Activated CD4-positive, alpha-beta T cell treated with anti-CD3 and anti-CD28 coated beads, Interleukin-2, amount 50 U/mL, for 16 hours (primary cell): ENCODE data around the gene ROR1.

Source experiments
- DNase-seq: peaks from one replicate; pipeline ENCODE4 v3.0.0-alpha.2; 2020

Gene ROR1

GRCh38 chr1:63861052-63861691 is 87.4 kb downstream of the ROR1 start:
- no peak for DNase-seq

DNA sequence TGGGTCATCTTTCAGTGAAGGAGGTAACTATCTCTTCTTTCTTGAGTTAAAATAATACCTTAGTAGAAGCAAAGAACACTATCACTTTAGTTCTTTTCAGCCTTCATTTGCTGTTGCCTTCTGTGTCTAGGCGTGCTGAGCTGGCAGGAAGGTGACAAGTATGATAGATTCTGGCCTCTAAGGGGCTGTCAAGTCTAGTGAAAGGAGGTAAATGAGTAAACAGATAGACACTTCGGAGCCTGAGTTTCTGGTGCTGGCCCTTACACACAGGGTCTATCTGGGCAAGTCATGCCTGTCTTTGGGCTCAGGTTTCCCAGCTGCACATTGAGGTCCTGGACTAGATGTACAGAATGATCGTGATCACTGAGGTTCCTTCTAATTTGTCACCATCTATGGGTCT is 89.3 kb downstream of the ROR1 start:
- DNase-seq, result no peak

GRCh38 chr1:63864224-63864641 is 90.4 kb downstream of the ROR1 start:
- DNase-seq, result no peak

- no peak for DNase-seq
These were observed 91.7 kb downstream of the ROR1 start for GRCh38 chr1:63865561-63865960.

GRCh38 chr1:63866084-63866483 is 92.3 kb downstream of the ROR1 start:
- DNase-seq, result no peak

- no peak for DNase-seq
These were observed 93.8 kb downstream of the ROR1 start for GRCh38 chr1:63867429-63868176.

GRCh38 chr1:63868268-63868781 is 94.5 kb downstream of the ROR1 start:
- no peak for DNase-seq

DNA sequence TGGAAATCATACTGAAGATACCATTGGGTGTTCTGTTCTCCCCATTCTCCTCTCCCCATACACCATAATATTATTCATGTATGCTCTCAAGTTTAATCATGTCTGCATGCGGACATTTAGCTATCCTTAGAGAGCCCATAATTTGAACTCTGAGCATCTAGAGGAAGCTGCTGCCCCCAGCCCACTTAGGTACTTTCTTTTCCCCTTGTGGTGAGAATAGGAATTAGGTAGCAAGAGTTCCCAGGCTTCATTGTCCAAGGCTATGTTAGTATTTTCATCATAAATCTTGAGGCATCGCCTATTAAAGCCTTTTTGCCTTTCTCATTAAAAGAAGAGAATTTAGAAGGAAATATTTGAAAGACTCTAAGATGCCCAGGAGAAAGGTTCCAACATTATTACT is 96.3 kb downstream of the ROR1 start:
- DNase-seq, result no peak

- DNase-seq, result no peak
These were observed 97.6 kb downstream of the ROR1 start for GRCh38 chr1:63871463-63871862.

GRCh38 chr1:63873751-63874150 is 99.9 kb downstream of the ROR1 start:
- no peak for DNase-seq

- DNase-seq, result no peak
These were observed 100.6 kb downstream of the ROR1 start for GRCh38 chr1:63874278-63874880.

DNA sequence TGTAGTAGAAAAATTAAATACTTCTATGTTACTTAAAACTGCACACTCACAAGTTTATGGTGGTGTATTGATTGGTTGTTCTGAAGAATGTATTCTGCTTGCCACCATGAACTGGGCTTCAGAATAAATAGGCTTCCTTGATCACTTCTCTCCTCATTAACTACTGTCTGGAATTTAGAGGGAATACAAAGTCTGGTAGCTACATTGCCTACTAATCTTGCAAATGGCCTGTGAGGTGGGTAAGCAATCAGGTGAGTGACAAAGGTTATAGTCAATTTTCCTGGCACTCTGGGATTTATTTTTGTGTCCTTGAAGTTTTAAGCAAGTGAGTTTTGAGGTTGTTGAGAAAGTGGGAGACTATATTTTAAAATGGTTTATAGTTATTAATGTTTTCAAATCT is 101.8 kb downstream of the ROR1 start:
- DNase-seq, result no peak

DNA sequence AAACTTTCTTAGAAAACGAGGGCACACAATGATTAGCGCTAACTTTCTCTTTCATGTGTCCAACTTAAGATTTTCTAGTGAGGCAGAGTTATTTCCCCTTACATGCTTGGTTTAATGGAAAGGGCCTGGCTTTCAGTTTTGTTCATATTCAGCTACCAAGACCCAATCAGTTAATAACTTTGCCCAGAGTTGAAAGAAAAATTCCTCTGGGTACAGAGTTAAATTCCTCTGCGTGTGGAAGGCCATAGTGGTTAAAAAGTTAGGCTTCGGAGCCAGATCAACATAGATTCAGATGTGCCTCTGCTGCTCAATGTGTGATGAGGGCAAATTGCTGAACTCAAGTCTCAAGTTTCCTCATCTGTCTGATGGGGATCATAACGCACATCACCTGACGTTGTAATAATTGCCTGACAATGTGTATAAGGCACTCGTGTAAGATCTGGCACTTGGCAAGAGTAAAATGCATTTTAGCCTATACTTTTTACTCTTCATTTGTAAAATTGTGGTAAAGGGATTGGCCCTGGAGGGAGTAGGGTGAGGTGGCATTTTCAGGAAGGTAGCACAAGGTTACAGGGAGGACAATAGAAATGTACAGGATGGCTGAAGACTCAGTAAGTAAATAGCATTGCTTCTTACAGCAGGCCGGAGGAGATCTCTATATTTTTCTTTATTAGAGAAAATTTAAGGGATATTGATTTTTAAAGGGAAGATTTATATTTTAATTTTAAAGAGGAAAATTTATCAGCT is 103.4 kb downstream of the ROR1 start:
- DNase-seq, result no peak

DNA sequence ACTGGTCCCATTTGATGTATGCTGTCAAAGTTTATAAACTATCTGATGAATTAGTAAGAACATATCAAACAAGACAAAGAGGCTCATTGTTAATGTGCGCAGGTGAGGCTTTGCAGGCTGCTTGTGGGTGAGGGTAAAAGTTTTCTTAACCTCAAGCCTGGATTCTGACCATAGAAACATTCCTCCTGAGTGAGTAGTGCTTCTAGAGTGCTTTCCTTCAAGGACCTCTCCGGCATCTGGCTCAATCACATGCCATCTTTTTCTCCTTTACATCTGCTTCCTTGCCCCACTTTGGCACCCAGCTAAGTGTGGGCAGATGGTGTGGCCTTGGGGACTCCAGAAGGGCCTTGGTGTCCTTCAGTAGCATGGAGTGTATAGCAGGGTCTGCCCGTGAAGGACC is 104.0 kb downstream of the ROR1 start:
- DNase-seq, result no peak

DNA sequence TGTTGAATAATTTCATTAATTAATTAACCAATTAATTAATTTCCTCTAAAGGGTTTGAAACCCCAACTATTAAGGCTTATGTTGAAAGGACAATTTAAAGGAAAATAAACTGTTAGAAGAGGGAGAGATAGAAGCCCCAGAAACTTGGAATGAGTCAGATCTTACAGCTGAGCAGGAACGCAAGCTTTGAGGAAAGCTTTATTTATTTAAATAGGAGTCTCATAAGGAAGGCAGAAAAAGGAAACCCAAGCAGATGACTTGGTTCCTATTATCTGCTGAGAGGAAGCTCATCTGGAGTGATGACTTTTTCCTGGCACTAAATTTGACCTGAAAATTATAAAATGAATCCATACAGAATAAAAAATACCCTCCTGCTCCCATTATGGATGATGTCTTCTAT is 105.1 kb downstream of the ROR1 start:
- no peak for DNase-seq

DNA sequence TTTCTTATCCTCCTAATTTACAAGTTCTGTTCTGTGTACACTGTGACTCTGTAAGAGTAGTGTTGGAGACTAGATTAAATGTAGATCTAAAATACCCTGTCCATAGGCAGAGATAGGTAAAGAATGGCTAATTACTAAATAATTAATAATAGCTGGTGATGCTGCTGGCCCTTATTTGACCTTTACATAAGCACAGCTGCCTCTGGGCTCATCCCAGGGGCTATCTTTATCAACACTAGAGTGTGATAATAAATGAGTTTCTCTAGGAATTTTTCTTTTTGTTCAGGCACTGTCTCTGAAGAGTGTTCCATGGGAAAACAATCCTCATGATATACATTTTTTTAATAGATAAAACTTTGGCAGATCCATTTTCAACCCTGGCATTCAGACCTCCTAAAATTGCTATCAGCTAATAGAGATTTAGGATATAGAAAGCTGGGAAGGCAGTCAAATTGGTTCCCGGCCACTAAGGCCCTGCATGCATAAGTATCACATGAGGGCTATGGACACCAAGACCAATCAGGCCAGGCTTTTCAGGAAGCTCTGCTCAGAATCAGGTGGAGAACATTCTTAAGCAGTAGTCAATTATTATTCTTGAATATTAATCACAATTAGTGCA is 107.2 kb downstream of the ROR1 start:
- DNase-seq, result no peak

- DNase-seq, result no peak
These were observed 108.4 kb downstream of the ROR1 start for GRCh38 chr1:63882048-63882704.

- DNase-seq, result no peak
These were observed 109.8 kb downstream of the ROR1 start for GRCh38 chr1:63883494-63884235.

DNA sequence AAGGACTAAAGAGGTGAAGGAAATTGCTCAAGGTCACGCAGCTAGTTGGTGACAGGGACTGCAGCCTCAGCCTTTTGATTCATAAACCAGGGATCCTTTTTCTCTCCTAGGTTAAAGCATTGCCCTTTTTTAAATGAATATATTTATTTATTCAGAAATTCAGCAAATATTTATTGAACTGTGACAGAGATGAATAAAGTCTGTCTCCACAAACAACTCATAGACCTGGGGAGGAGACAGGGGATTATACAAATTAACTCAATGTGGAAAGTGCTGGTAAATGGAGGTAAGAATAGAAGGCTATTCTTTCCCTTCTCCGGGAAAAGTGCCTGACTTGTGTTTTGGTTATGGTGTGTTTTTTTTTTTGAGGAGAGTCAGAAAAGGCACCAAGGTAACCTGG is 110.7 kb downstream of the ROR1 start:
- no peak for DNase-seq

DNA sequence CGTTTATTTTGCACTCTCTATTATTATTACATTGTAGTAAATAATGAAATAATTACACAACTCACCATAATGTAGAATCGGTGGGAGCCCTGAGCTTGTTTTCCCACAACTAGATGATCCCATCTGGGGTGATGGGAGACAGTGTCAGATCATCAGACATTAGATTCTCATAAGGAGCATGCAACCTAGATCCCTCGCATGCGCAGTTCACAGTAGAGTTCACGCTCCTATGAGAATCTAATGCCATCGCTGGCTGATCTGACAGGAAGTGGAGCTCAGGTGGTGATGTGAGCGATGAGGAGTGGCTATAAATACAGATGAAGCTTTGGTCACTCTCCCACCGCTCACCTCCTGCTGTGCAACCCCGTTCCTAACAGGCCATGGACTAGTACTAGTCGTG is 112.1 kb downstream of the ROR1 start:
- no peak for DNase-seq

GRCh38 chr1:63886340-63886739 is 112.5 kb downstream of the ROR1 start:
- no peak for DNase-seq

GRCh38 chr1:63887809-63888208 is 114.0 kb downstream of the ROR1 start:
- no peak for DNase-seq
